HG03039 (cell line): ENCODE data around the gene TUBA3E.
"Not testable (repeated sequence)": the region's sequence is repeated elsewhere in the genome, so short reads cannot be mapped to it uniquely, and the experiment has no call there.

Experiments
- ATAC-seq: cut with Tn5 transposase; IDR thresholded peaks from one replicate; pipeline ENCODE4 v1.9.1; 2021; ENCODE audit warnings: mild to moderate bottlenecking, moderate library complexity; ENCODE audit not compliant: unreplicated experiment

The TUBA3E gene

DNA sequence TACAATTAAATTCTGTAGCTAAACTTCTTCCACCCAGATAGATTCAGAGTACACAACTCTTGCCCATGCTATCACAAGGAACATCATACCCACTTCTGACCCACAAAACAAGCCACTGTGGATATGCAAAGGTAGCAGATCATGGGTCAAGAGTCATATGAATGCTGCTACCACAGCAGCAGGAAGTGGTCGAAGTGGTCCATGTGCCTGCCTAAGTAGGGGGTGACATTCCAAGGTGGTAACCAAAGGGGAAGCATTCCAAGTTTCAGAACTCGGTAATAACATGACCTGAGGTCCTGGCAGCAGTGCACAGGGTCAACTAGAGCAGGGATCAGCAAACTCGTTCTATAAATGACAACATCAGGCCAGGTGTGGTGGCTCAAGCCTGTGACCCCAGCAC lies 5.8 kb downstream of the TUBA3E start:
- ATAC-seq = not testable (repeated sequence)

DNA sequence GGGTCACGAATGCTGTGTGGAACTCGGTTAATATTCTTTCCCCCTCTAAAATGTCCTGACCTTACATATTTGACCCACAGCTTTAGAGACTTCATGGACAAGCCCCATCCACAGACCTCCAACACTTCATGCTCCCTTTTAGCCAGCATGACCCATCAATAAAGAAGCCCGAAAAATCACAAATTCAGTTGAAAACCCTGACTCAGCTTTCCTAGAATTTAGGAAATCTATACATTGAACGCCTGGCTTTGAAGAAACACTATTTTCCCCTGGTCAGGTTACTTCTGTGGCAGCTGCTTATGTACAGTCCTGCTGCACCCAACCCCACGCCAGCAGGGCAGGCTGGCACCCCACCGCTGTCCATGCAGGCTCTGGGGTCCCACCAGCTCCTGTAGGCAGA lies 6.9 kb downstream of the TUBA3E start:
- not testable (repeated sequence) for ATAC-seq

- no peak for ATAC-seq
These were observed 8.0 kb downstream of the TUBA3E start for GRCh38 chr2:130190237-130190636.

DNA sequence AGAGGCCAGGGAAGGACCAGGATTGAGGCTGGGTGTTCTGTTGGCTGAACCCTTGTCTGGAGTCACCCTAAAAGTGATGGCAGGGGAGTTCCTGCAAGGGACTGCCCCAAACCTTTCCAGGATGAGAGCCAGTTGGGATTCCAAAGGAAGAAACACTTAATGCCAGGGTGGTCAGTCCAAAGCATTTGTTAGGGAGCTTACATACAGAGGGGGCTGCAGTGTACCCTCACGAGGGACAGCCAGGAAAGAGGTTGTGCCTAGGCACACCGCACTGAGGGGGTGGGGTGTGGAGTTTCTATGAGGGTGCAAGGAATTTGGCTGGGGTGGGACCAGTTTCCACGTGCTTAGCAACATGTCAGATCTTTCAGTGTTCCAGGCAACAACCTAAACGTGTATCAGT lies 9.3 kb downstream of the TUBA3E start:
- not testable (repeated sequence) for ATAC-seq

GRCh38 chr2:130187859-130188792 lies 10.1 kb downstream of the TUBA3E start:
- ATAC-seq = not testable (repeated sequence)

DNA sequence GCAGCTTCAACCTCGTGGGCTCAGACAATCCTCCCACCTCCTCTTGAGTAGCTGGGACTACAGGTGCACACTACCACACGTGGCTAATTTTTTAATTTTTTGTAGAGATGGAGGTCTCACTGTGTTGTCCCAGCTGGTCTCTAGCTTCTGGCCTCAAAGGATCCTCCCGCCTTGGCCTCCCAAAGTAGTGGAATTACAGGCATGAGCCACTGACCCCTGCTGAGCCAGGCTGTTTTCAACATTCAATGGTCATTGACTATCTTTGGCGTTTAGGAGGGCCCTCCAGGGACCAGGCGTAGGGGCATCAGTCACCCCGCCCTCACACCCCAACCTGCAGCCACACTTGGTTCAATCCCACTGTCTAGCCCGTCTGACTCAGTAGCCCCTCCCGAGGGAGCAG lies 11.0 kb downstream of the TUBA3E start:
- no peak for ATAC-seq

DNA sequence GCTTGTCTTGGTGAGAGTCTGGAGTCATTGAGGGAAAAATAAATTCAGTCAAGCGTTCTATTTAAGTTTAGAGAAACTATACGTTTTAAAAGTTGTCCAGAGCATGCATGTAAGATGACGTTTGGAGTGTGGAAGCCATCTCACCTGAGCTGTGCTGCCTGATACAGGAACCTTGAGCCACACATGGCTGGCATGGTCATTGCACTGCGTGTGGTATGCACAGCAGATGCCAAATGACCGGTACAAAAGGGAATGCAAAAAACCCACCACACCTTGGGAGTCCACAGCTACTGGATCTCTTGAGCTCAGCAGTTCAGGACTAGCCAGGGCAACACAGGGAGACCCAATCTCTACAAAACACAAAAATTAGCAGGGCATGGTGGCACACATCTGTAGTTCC lies 11.8 kb downstream of the TUBA3E start:
- no peak for ATAC-seq

GRCh38 chr2:130185896-130186295 lies 12.3 kb downstream of the TUBA3E start:
- ATAC-seq = no peak

DNA sequence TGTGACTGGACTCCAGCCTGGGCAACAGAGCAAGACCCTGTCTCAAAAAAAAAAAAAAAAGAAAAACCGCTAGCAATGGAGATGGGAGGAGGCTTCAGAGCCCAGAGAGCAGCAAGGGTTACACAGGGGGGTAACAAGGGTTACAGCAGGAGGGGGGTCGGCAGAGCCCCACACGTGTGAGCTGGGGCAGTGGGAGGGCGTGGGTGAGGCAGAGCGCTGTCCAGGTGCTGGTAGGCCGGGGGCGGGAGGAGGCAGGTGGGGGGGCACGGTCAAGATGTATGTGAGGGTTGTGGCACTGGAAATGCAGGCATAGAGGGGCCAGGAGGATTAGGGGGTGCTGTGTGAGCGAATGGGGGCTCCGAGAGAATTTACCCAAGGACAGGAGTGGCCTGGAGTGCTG lies 12.8 kb downstream of the TUBA3E start:
- no peak for ATAC-seq

DNA sequence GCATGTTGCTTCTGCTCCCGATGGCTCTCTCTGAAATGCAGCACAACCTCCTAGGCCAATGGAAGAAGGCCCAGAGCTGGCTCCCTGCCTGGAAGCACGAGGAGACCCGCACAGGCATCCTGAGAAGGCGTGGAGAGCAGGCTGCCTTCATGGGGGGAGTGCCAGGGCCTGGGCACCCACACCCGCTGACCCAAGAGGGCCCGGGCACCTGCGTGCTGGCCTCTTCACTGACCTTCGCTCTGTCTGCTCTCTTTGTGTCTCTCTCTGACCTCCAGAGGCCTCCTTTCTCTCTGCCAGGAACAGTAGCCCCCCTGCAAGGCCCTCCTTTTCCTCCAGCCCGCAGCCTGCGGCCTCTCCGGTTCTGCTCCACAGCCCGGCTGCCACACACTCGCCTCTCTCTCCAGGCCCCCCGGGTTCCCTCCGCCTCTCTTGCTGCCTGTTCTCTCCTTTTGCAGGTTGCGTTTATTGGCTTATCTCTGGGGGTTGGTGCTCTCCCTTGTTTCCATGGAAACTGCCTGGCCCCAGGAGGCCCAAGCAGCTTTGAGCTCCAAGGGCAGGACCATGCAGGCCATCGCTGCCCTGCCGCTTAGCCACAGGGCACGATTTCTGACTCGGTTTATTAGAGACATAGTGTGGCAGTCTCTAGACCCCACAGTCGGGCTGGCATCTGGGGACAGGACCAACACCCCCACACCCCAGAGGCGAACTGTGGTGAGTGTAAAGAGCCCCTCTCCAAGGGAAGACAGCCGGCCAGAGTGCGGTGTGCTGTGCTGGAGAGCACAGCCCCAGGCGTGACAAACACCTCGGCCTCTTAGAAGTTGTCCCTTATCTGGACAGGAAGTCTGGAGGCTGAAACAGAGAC lies 14.5 kb downstream of the TUBA3E start:
- no peak for ATAC-seq

DNA sequence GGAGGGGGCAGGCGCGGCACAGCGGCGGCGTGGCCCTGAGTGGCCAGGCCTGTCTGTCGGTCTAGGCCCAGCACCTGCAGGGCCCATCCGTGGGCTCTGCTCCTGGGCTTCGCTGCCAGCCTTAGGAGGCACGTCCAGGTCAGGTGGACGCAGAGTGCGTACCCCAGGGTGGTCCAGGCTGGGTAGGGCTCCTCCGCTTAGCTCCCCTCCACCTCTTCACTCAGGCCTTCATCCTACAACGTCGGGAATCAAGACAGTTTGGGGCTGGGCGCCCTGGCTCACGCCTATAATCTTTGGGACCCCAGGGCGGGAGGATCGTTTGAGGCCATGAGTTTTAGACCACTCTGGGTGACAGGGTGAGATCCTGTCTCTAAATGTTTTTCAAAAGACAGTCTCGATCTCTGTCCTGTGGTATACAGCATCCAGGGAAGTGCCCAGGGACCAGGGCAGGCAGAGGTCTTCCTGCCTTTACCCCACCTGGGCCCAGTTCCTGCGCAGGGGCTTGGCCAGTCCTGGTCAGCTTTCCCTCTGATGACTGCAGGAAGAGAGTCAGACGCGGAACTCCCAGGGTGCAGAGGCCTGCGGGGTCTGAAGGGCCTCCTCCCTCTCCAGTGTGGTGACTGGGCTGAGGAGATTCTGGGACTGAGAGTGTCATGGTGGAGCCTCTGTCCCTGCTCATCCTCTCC lies 15.3 kb downstream of the TUBA3E start:
- ATAC-seq = peak; percentile 16

GRCh38 chr2:130181880-130182682 lies 16.2 kb downstream of the TUBA3E start, which contains the start of gene MZT2B:
Gene MZT2B, plus strand, starts transcription at chr2:130182262. Its CDS starts 21 bp downstream, at chr2:130182283.
- ATAC-seq = peak; percentile 77

DNA sequence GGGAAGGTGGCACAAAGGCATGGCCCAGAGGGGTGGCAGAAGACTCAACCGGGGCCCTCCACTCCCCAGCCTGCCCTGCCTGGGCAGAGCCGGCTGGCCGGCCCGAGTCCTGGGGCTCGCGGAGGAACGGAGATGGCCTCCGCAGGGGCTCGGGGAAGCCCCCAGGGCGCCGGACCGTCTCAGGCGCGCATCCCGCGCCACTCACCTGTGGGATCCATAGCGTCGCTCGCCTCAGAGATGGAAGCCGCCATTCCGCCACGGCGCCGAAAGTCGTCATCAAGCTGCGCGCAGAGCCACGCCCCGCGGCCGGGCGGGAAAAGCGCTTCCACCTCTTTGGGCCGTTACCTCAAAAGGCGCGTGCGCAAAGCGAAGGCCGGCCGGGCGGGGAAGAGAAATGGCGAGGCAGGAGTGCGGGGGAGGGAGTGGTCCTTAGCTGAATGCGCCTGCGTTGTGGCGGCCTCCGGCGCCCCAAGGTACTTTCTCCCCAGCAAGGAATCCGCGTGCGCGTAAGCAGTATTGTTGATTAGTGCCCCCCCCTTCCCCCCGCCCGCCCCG lies 16.8 kb downstream of the TUBA3E start, which contains the start of gene SMPD4:
SMPD4 (minus strand) TSS at position 278 of the 555 bp plus-strand sequence. CDS start 5,010 bp downstream, outside the sequence.
- ATAC-seq = peak; percentile 41

DNA sequence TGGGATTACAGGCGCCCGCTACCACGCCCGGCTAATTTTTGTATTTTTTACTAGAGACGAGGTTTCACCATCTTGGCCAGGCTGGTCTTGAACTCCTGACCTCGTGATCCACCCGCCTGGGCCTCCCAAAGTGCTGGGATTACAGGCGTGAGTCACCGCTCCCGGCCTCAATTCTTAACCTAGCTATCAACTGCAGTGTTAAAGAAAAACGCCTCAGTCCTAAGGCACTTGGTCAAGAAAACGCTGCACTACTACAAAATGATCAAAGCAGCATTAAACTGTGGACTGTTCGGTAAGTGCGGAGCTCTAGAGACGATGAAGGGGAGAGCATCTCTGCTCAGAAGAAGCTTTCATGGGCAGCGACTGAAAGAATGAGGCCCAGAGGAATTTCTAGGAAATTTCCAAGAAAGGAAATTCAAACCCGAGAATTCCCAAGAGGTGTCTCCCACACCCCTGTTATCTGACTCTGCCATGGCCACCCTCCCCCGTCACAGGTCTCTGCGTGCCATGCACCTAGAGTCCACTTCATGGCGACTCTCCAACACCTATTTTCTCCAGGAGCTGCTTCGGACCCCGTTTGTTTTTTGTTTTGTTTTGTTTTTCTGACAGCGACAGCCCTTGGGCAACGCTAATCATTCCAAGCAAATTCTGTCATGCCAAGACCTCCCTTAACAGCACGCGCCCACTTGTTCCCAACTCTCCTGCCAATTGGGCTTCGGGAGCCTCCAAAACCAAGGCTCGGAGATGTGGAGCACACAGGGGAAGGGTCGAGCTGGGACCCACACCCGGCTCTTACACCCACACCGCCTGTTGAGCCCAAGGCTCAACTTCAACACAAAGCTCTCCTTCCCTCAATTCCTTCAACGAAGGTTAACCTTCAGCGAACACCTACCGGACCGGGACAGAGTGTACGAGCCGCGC lies 17.6 kb downstream of the TUBA3E start:
- ATAC-seq = not testable (repeated sequence)

- ATAC-seq = peak; percentile 85
These were observed 23.4 kb downstream of the TUBA3E start for GRCh38 chr2:130174866-130175265.

DNA sequence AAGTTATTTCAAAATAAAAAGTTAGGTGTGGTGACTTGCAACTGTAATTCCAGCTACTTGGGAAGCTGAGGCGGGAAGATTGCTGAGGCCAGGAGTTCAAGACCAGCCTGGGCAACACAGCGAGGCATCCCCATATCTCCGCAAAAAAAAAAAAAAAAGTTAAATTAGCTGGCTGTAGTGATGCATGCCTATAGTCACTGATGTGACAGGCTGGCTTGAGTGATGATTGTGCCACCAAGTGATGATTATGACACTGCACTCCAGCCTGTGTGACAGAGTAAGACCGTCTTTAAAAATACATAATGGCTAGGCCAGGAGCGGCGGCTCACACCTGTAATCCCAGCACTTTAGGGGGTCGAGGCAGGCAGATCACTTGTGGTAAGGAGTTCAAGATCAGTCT lies 28.3 kb downstream of the TUBA3E start:
- no peak for ATAC-seq

DNA sequence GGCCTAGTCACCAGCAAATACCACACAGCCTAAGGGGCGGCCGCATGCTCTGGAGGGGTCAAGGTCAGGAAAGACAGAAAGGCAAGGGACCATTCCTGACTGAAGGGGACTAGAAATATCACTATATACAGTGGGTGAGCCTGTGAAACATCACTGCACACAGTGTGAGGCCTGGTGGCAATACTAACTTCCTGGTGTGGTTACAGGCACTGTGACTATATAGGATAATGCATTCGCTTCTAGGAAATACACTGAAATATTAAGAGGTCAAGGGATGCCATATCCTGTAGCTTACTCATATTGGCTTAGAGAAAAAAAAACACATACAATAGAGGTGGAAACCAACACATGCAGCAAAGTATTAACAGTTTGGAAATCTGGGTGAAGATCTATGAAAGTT lies 29.1 kb downstream of the TUBA3E start:
- ATAC-seq = not testable (repeated sequence)

DNA sequence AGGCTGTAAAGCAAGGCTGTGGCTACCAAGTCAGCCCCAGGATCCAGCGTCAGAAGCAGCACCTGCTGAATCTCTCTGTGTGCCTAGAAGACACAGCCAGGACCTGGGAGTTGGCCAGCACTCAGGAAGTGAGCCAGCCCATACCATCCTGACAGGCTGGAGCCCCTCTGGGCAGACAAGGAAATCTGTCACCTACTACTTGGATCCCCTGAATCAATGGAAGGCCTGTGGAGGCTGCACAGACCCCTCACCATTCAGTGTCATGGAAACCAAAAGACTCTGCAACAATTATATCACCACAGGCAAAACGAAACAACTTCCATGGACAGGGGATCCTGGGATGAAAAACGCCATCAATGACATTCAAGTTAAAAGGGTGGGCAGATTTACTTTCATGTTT lies 31.6 kb downstream of the TUBA3E start:
- not testable (repeated sequence) for ATAC-seq
